GM12872 (cell line): ENCODE data around the gene DMXL2.

Experiments
- CTCF ChIP-seq: IDR thresholded peaks from 3 replicates; pipeline ENCODE4 v1.5.1; 2011; ENCODE audit warnings: low read depth, mild to moderate bottlenecking, low read length, moderate library complexity; ENCODE audit not compliant: insufficient read depth

Gene DMXL2

GRCh38 chr15:51576911-51577500 lies 45.6 kb downstream of the DMXL2 start:
- TF ChIP-seq CTCF: no peak

GRCh38 chr15:51576286-51576850 lies 46.2 kb downstream of the DMXL2 start:
- TF ChIP-seq CTCF: no peak

GRCh38 chr15:51575775-51576174 lies 46.8 kb downstream of the DMXL2 start:
- TF ChIP-seq CTCF: no peak

GRCh38 chr15:51561271-51561670 lies 61.3 kb downstream of the DMXL2 start:
- TF ChIP-seq CTCF: no peak

GRCh38 chr15:51558876-51559275 lies 63.7 kb downstream of the DMXL2 start:
- no peak for TF ChIP-seq CTCF

GRCh38 chr15:51558411-51558810 lies 64.2 kb downstream of the DMXL2 start:
- no peak for TF ChIP-seq CTCF

- no peak for TF ChIP-seq CTCF
These were observed 71.7 kb downstream of the DMXL2 start for GRCh38 chr15:51550841-51551240.
